Middle frontal gyrus (tissue), 1 donor: ENCODE measurements around the gene LDLRAD3.
A peak's percentile ranks its signal among the peaks of the same experiment; 100 is the strongest.
"Not testable (repeated sequence)": the region's sequence is repeated elsewhere in the genome, so short reads cannot be mapped to it uniquely, and the experiment has no call there.

Experiments
- DNase-seq: peaks from one replicate; pipeline ENCODE4 v3.0.0-alpha.2; 2015; ENCODE audit warnings: low spot score; ENCODE audit errors: extremely low spot score

Gene LDLRAD3, protein sequence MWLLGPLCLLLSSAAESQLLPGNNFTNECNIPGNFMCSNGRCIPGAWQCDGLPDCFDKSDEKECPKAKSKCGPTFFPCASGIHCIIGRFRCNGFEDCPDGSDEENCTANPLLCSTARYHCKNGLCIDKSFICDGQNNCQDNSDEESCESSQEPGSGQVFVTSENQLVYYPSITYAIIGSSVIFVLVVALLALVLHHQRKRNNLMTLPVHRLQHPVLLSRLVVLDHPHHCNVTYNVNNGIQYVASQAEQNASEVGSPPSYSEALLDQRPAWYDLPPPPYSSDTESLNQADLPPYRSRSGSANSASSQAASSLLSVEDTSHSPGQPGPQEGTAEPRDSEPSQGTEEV

DNA sequence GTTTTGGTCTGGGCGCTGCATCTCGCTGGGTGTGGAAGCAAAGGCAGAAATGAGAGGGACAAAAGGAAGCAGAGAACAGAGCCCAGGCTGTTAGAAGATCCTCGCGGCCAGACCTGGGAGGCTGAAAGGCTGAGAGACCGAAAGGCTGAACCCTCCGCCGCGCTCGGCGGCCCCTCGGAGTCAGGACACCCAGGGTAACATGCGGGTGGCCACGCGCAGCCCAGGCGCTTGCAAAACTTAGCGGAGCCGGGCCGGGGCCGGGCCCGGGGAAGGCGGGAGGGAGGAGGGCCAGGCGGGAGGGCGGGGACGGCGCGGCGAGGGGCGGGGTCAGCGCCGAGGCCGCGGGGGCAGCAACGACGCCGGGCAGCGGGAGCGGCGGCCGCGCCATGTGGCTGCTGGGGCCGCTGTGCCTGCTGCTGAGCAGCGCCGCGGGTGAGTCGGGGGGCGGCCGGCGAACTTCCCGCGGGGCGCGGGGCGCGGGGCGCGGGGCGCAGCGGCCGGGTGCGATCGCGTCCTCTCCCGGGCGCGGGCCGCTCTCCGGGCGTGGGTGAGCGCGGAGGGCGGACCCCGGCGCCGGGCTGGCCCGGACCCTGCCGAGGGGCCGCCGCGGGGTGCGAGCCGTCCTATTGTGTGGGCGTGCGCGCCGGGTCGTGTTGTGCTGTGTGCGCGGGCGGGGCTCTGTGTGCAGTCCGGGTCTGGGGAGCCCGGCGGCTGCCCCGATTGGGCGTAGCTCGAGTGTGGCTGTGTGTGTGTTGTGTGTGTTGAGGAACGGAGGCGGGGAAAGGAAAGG, at the start of gene LDLRAD3:
TSS of gene LDLRAD3 (plus strand) at position 350 of the 790 bp plus-strand sequence. CDS start at position 387, 37 bp downstream.
- DNase-seq: no peak

DNA sequence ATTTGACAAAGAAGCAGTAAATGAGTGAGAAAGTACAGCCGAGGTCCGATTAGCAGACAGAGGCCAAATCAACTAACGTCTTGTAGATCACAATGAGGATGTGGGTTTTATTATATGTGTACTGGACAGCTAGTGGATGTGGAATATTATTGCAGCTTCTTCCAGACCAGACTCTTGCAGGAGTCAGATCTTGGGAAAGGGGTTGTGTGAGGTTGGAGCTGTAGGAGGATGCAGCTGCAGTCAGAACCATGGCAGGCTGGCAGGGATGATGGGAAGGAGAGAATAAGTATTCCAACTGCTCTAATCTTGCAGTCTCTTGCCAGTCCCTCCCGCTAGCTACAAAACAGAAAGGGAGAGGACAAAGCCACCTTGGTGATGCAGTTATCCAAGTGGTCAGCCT, 46.8 kb upstream of the LDLRAD3 start:
- DNase-seq: no peak

DNA sequence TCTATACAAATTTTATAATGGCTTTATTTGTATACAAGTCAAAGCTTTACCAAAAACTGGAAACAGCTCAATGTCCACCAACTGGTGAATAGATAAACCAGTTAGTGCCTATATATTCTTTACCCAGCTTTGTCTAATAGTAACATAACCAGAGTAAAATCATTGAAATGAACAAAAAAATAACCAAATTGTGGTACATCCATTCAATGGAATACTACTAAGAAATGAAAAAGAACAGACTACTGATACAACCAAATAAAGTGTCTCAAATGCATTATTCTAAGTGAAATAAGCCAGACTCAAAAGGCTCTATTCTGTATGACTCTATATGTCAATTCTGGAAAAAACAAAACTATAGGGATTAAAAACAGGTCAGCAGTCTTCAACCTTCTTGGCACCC, 40.9 kb upstream of the LDLRAD3 start:
- no peak for DNase-seq

DNA sequence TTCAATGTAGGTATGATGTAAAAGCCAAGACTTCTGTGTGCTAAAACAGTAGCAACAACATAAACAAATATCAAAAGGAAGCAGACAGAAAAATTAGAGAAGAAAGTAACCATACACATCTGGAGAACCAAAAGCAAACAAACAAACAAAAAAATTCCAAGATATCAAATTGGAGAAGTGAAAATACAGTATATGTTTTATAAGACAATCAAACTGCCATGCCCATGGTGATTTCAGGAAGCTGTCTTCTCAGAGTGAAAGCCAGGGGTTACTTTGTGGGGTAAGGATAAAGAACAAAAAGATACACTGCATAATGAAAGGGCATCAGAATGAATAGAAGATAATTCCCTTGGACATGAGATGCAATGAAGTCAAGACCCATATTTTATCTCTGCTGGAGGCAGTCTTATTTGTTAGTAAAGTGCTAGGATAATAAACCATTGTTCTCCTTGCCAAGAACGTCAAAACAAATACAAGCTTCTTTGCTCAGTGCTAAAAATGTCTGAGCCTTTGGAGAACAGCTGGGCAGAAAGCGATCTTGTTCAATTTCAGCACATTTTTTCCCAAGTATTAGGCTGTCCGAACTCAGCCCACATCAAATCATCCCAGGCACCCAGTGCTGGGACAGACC, 38.1 kb upstream of the LDLRAD3 start:
- peak; percentile 59 for DNase-seq

DNA sequence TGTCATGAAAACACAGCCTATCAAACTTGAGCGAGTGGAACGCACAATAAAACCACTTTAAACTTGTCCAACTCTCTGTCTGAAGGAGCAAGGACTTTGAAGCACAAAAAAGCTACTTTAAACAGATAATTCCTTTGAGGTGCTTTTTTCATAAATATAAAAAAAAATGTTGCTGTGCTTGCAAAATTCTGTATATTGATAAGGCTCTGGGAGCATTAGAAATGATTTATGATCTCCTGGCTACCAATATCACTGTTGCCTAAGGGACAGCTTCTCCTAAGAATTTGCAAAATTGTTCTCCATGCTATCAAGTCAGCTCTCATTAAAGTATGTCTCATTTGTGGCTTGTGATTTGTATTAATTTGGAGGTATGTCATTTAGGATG, 37.6 kb upstream of the LDLRAD3 start:
- DNase-seq: no peak

DNA sequence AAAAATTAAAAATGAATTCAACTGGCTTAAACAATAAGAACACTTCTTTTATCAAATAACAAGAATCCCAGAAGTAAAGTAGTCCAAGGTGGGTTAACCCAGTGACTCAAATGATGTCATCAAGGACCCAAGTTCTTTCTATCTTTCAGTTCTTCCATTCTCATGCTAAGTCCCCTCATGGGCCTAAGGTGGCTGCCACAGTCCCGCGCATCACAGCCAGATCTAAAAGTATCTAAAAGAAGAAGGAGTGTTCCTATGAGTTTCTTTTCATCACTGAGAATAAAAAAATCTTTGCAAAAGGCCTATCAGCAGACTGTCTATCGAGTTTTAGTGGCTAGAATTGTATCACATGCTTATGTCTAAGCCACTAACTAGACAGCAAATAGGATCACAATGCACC, 37.2 kb upstream of the LDLRAD3 start:
- no peak for DNase-seq

DNA sequence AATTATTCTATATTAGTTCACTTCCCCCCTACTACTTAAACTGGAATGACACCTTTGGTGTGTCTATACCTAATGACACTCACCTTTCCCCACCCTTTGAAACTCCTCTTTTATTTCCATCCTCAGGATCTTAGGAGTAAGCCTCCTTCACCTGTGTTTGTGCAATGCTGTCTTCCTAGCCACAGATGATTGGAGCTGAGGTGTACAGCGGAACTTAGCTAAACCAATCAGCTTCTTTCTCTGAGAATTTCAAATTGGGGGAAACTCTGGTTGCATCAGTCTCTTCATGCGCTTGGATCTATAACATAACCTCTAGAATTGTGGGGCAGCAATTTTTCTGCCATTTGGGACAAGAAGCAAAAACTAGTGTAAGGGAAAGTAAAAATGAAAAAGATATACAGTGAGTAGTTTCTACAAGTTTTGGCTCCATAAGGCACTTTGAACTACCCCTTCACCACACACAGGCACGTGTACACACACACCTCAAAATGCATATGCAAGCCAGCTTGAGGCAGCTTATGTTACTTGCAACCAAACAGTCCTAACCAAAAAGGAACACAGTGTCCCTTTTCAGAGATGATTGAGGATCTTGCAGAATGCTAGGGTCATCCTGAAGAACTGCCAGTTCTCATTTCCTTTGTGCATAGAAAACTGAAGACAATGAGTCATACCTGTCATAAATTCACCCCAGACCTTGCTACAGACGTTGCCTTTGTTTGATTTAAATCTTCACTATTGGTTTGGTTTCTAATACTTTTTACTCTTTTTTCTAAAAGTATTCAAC, 36.0 kb upstream of the LDLRAD3 start:
- no peak for DNase-seq

DNA sequence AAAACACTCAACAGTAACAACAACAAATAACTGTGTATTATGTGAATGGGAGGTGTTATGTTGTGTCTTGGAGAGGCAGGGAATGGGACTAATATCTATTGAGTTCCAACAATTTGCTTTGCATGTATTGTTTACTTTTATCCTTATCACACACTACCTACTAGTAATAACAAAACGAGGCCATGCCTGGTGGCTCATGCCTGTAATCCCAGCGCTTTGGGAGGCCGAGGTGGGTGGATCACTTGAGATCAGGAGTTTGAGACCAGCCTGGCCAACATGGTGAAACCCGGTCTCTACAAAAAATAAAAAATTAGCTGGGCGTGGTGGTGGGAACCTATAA, 35.5 kb upstream of the LDLRAD3 start:
- not testable (repeated sequence) for DNase-seq

DNA sequence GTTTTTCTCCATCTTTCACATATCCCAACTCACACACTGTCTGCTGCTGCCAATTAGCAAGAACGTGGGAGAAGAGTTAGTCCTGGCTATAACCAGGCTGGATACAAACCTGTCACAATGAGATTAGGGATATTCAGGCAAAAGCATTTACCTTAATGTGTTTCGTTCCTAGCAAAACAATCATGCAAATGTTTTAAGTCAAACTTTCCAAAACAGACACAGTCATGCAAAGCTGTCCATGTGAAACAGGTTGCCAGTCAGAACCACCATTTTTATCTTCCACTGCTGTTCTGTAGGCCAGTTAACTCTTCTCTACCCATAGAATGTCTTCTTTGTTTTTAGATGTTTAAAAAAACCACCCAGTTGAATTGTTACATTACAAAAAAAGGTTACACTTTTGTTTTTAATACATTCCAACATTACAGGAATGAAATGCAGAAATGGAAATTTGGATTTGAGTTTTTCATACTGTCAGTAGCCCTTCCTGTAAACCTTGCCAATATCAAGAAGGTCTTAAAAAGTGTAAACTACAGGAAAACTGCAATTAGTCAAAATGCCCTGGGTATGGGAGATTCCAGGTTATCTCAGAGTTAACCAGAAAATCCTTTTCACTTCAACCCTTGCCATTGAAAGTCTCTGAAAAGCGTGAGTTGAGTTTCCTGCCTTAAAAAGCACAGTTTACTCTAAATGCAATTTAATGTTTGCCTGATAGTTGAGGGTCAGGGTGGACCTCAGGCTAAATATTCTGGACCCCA, 34.2 kb upstream of the LDLRAD3 start:
- DNase-seq: no peak

DNA sequence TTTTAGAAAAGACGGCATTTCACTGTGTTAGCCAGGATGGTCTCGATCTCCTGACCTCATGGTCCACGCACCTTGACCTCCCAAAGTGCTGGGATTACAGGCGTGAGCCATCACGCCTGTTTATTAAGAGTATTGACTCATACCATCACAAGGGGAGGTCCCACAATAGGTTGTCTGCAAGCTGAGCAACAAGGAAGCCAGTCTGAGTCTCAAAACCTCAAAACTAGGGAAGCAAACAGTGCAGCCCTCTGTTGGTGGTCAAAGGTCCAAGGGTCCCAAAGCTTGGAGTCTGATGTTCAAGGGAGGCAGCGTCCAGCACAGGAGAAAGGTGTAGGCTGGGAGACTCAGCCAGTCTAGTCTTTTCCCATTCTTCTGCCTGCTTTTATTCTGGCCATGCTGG, 32.8 kb upstream of the LDLRAD3 start:
- DNase-seq: no peak

DNA sequence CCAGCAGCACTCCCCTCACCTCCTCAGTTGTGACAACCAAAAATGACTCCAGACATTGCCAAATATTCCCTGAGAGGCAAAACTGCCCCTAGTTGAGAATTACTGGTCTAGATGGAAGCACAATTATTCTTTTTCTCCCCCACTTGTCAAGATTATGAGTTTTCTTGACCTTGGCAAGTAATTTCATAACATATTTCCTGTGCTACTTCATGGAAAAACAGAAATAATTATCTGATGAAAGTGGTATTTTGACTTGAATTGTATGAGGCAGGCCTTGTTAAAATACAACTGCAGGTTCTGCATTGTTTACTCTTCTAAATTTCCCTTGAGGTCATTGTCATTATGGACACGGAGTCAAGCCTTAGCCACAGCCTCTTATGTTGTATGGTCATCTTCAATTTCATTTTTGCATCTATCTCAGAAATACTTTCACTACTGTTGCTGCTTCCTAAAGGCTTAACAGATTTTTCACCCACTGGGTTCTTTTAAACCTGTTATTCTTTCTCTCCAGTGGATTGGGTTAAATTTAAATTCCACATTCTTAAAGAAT, 32.2 kb upstream of the LDLRAD3 start:
- DNase-seq: no peak

DNA sequence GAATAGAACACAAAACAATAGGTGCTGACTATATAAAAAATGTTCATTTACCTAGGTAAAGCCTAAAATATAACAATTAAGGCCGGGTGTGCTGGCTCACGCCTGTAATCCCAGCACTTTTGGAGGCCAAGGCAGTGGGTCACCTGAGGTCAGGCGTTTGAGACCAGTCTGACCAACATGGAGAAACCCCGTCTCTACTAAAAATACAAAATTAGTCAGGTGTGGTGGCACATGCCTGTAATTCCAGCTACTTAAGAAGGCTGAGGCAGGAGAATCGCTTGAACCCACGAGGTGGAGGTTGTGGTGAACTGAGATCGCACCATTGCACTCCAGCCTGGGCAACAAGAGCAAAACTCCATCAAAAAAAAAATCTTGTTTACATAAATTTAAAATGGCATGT, 31.4 kb upstream of the LDLRAD3 start:
- not testable (repeated sequence) for DNase-seq

DNA sequence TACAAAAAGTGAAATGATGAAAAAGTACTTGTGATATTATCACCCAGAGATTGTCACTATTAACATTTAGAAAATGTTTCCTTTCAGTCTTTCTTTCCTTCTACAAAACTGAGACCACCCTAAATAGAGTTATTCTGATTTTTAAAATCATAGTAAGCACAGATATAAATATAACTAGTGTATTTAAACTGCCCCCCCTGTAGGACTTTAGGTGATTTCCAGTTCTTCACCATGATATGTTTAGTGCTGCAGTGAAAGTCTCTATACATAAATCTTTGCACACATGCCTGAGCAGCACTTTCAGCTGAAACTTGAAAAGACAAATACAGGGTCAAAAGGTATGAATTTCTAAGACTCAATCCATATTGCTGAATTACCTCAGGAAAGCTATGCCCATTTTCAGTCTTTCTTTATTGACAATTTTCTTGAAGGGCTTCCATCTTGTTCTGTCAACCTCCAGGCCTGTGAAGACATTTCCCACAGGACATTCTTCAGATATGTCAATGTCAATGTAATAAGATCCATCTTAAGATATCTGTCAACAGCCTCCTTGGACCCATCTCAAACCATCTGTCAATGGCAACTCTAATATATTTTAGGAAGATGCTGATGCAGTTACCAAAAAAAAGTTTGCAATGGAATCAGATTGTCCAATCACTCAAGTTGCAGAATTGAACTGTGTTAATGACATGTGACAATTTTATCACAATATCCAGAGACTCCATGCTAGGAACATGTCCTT, 30.8 kb upstream of the LDLRAD3 start:
- no peak for DNase-seq

DNA sequence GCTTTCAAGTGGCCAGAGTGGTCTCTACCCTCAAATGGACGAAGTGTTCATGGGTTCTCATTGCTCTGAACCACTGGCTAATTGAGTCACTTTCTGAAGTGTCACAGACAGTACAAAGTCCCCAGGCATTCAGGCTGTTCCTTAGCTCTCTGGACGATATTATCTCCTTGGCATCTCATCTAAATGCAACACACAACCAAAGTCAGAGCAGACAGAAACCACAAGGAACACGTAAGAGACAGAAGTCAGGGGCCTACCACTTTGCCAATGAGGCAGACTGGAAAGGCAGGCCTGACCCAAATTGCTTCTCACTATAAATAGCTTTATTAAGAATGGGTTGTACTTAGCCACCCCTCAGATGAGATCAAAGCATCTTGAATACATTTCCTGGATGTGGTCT, 29.0 kb upstream of the LDLRAD3 start:
- no peak for DNase-seq

DNA sequence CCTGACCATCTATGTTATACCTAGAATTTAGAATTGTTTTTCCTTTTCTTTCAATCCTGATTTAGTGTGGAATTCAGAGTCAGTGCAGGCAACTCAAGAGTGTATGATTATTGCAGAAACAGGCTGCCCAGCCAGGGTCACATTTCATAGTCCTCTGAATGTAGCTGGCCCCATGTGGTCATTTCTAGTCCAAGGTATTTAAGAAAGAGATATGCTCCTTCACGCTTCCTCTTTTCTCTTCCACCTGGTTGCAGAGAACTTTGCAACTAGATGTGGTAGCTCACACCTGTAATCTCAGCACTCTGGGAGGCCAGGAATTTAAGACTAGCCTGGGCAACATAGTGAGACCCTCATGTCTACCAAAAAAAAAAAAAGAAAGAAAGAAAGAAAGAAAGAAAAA, 27.6 kb upstream of the LDLRAD3 start:
- no peak for DNase-seq

DNA sequence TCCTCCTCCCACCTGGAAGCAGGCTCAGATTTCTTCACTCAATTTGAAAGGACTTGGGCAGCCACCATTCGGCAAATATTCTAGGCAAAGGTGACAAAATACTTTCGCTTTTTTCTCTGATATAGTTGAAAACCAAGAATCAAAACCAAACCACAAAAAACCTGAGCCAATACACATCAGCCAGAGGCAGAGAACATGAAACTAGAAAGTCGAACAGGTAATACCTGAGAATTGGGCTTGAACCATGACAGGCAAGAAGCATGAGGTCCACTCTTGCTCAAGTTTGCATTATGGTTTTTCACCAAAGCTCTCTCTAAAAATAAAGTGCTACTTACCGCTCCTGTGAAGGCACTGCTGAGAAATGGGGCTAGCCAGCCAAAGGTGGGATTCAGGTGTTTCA, 26.2 kb upstream of the LDLRAD3 start:
- DNase-seq: no peak

DNA sequence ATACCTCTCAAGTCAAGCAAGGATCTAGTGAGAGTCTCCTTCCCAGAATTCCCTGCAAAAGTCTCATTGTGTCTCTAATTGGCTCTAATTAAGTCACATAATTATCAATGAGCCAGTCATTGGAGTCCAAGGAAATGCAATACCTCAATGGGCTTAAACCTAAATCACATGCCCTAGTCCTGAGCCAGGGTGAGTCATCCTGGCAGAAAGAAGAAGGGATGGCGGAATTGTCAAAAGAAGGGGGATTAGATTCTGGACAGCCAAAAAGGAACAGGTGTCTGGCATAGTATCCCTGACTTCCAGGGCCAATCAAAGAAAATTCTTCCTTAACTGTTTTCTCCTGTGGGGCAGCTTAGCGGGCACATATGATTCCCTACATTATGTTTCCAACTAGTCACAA, 25.1 kb upstream of the LDLRAD3 start:
- no peak for DNase-seq

DNA sequence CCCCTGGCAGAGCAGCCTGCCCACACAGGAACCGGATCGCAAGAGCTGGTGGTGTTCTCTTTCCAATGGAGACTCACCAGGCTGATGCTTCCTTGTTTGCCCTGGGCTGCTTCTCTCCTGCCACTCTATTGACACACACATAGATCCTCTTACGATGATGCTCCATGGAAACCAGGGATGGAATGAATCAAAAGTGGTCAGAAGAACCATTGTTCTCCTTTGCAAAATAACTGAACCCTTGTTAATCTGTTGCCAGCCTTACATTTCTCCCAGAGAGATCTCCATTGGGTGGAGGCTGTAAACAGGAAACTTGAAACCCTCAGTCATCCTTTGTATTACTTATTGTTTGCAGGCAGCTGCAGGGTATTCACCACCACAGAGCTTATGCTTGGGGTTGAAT, 24.6 kb upstream of the LDLRAD3 start:
- DNase-seq: no peak

DNA sequence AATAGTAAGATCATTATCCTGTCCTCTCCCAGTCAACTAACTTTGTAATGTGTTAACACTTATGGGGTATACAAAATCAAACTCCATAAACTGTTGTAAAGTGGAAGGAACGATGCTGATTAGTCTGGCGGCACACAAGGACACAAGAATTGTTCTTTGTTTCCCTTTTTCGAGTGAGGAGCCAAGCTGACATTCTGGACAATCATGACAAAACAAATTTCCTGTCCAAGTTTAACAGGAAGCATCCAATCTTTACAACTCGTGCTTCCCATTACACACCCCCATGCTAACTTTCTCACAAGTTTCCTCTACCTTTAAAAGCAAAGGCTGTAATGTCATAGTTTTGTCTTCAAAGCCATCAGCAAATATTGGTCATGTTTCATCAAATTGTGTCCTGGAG, 20.4 kb upstream of the LDLRAD3 start:
- no peak for DNase-seq

DNA sequence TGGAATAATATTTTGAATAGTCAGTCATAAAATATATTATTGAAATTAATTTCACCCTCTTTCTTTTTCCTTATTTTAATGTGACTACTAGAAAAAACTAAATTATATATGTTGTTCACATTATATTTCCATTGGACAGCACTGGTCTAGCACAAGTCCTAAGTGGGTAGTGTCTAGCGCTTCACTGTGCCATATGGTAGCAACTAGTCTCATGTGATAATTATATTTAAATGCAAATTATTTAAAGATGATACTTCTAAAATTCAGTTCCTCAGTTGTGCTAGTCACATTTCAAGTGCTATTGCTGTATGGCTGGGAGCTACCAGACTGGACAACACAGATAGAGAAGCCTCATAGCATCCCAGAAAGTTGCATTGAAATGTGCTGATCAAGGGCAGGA, 19.1 kb upstream of the LDLRAD3 start:
- no peak for DNase-seq
